Neural crest cell (in vitro differentiated cells): Measurements from ENCODE around the gene TMEM109. TPM values are rescaled to one million over a fixed set of nuclear protein-coding genes. Genes with fewer than 3 reads are reported as not detected.

Source experiments
- DNase-seq: peaks from one replicate; pipeline ENCODE4 v3.0.0; 2021; ENCODE audit warnings: low read depth, mixed read lengths, low spot score
- H3K27ac Mint-ChIP-seq: one replicate; pipeline ENCODE4 v1.8.0; 2021; ENCODE audit warnings: mild to moderate bottlenecking, mixed read lengths; ENCODE audit not compliant: unreplicated experiment
- H3K27me3 Mint-ChIP-seq: 2 replicates; pipeline ENCODE4 v1.8.0; 2021; ENCODE audit warnings: low read depth, mild to moderate bottlenecking, mixed read lengths
- H3K36me3 Mint-ChIP-seq: 2 replicates; pipeline ENCODE4 v1.8.0; 2021; ENCODE audit warnings: low read depth, mild to moderate bottlenecking, mixed read lengths
- H3K4me1 Mint-ChIP-seq: 2 replicates; pipeline ENCODE4 v1.8.0; 2021; ENCODE audit warnings: mixed read lengths
- H3K4me3 Mint-ChIP-seq: one replicate; pipeline ENCODE4 v1.8.0; 2021; ENCODE audit warnings: mild to moderate bottlenecking, mixed read lengths
- H3K9me3 Mint-ChIP-seq: 2 replicates; pipeline ENCODE4 v1.8.0; 2021; ENCODE audit warnings: mixed read lengths
- CTCF ChIP-seq: fragments of 200-600 bp; sonication (generic); conservative IDR thresholded peaks from 2 replicates; pipeline ENCODE4 v1.5.0; 2021; ENCODE audit warnings: antibody characterized with exemption, mild to moderate bottlenecking
- total RNA-seq: library from RNA; stranded (reverse); gene quantifications from 2 replicates; pipeline ENCODE4 v1.2.1, GENCODE V29; 2021

The TMEM109 gene
- total RNA-seq, 1 donor from 2014 or later, result 64.4 TPM

DNA sequence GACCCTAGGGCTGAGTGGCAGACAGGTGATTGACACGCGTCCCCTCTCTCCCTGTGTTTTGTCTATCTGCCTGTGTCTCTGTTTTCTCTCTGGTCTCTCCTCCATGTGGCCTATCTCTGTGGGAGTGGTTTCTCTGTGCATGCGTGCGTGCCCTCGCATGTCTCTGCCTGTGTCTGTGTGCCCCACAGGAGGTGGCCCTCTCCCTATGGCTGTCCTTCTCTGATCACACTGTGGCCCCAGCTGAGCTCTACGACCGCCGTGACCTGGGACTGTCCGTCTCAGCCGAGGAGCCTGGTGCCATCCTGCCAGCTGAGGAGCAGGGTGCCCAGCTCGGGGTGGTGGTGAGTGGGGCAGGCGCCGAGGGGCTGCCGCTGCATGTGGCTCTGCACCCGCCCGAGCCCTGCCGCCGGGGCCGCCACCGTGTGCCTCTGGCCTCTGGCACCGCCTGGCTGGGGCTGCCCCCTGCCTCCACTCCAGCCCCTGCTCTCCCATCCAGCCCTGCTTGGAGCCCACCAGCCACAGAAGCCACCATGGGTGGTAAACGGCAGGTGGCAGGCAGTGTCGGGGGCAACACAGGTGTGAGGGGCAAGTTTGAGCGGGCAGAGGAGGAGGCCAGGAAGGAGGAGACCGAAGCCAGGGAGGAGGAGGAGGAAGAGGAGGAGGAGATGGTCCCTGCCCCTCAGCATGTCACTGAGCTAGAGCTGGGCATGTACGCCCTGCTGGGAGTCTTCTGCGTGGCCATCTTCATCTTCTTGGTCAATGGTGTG is 21.9 kb downstream of the TMEM109 start:
- Mint-ChIP-seq H3K27me3 (no peaks in the 10 kb centered on the region), H3K4me1 (peaks cover 11% of the 10 kb centered on the region), H3K36me3 (peaks cover under 1% of the 10 kb centered on the region), H3K27ac (no peak overlapping the region), H3K9me3 (no peaks in the 10 kb centered on the region), H3K4me3 (peak overlapping the region; percentile 41)
- DNase-seq, result no peak
- TF ChIP-seq CTCF, result no peak

DNA sequence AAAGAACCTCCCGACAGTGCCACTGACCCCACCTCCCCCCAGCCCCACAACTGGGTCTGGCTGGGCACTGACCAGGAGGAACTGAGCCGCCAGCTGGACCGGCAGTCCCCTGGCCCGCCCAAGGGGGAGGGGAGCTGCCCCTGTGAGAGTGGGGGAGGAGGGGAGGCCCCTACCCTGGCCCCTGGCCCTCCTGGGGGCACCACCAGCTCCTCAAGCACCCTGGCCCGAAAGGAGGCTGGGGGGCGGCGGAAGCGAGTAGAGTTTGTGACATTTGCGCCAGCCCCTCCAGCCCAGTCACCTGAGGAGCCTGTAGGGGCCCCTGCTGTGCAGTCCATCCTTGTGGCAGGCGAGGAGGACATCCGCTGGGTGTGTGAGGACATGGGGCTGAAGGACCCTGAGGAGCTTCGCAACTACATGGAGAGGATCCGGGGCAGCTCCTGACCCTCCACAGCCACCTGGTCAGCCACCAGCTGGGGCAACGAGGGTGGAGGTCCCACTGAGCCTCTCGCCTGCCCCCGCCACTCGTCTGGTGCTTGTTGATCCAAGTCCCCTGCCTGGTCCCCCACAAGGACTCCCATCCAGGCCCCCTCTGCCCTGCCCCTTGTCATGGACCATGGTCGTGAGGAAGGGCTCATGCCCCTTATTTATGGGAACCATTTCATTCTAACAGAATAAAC is 22.6 kb downstream of the TMEM109 start:
- H3K27ac Mint-ChIP-seq, result no peak overlapping the region
- DNase-seq, result no peak

GRCh38 chr11:60937144-60937527 is 23.2 kb downstream of the TMEM109 start:
- no peak overlapping the region for H3K4me3 Mint-ChIP-seq
- no peak for DNase-seq
- no peak overlapping the region for H3K27ac Mint-ChIP-seq
- no peak for TF ChIP-seq CTCF
- H3K4me1 Mint-ChIP-seq, result peaks cover 11% of the 10 kb centered on the region
- peaks cover 5% of the 10 kb centered on the region for H3K27me3 Mint-ChIP-seq
- no peaks in the 10 kb centered on the region for H3K9me3 Mint-ChIP-seq
- H3K36me3 Mint-ChIP-seq, result no peaks in the 10 kb centered on the region

More for the DNA sequence above, 22.6 kb downstream of the TMEM109 start:
- Mint-ChIP-seq H3K4me1 (peaks cover 11% of the 10 kb centered on the region), H3K4me3 (no peak overlapping the region), H3K36me3 (no peaks in the 10 kb centered on the region), H3K9me3 (no peaks in the 10 kb centered on the region), H3K27me3 (peaks cover 5% of the 10 kb centered on the region)
- no peak for TF ChIP-seq CTCF

GRCh38 chr11:60937811-60938210 is 23.9 kb downstream of the TMEM109 start:
- no peaks in the 10 kb centered on the region for H3K9me3 Mint-ChIP-seq
- H3K27ac Mint-ChIP-seq, result no peak overlapping the region
- TF ChIP-seq CTCF, result no peak

GRCh38 chr11:60938500-60938899 is 24.5 kb downstream of the TMEM109 start:
- Mint-ChIP-seq H3K4me3 (peak overlapping the region; percentile 1), H3K27me3 (peaks cover 5% of the 10 kb centered on the region), H3K36me3 (no peaks in the 10 kb centered on the region), H3K27ac (peak overlapping the region; percentile 65), H3K9me3 (no peaks in the 10 kb centered on the region), H3K4me1 (peaks cover 19% of the 10 kb centered on the region)
- TF ChIP-seq CTCF, result no peak
- no peak for DNase-seq

More at GRCh38 chr11:60937811-60938210, 23.9 kb downstream of the TMEM109 start:
- peaks cover 5% of the 10 kb centered on the region for H3K27me3 Mint-ChIP-seq
- H3K36me3 Mint-ChIP-seq, result no peaks in the 10 kb centered on the region
- H3K4me1 Mint-ChIP-seq, result peaks cover 16% of the 10 kb centered on the region
- DNase-seq, result no peak
- peak overlapping the region; percentile 1 for H3K4me3 Mint-ChIP-seq
